ENCODE data around the gene ZNHIT6. TPM values are rescaled to one million over a fixed set of nuclear protein-coding genes. Genes with fewer than 3 reads are reported as not detected.
A peak's percentile ranks its signal among the peaks of the same experiment; 100 is the strongest.
"Not testable (repeated sequence)": the region's sequence is repeated elsewhere in the genome, so short reads cannot be mapped to it uniquely, and the experiment has no call there.

Gene ZNHIT6
- total RNA-seq, 4 donors from 2014 or later = 6.6 to 11.4 (median 7.8) TPM

DNA sequence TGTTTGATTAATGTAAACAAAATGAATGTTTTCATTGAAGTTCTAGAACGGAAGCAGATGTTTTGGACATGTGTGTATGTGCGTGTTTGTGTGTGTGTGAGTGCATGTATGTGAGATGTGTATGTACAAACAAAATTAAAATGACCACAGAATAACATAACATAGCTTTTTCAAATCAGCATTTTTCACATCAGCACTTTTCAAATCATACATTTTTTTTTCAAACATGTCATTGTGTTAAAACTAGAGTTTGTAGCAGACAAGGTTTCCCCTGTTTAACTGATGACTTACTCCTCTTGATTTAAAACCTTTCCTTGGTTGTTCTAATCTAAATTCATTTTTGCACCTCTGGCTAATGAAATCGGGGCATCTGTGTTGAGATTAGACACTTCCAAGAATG, 35.6 kb upstream of the ZNHIT6 start:
- no peaks in the 10 kb centered on the region for H3K27me3 ChIP-seq
- no peaks in the 10 kb centered on the region for H3K36me3 ChIP-seq
- H3K27ac ChIP-seq = no peak overlapping the region
- ATAC-seq = no peak
- H3K4me3 ChIP-seq = no peak overlapping the region
- in situ Hi-C loops (cut with MboI; ENCODE audit: low sequenced_read_pairs in 4 of 4) (no loop called here), intact Hi-C loops (cut with DNase I; ENCODE audit: low total_unique reads) (no loop called here)
- TF ChIP-seq CTCF (IDR thresholded peaks at IDR 0.05 in 4 of 5, conservative IDR thresholded peaks at IDR 0.05 in 1 of 5) (no peak), POLR2A (IDR thresholded peaks at IDR 0.05) (no peak)
- no peak for DNase-seq
- H3K4me1 ChIP-seq = no peaks in the 10 kb centered on the region
- H3K9me3 ChIP-seq = no peaks in the 10 kb centered on the region

DNA sequence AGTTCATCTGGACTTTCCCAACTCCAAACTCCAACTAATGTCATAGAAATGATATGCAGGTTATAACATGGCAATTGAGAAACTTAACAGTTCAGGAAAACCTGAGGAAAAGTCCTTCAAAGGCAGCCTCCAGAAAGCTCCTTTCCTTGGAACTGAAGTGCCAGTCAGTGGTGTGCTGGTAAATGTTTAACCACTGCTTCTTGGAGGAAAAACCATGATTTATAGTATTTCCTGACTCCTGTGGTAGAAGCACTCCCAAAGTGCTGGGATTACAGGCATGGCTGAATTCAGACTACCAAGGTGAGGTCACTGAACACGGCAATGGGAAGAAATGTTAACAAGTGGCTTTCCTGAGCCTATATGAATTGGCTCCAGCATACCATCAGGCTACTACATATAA, 26.7 kb upstream of the ZNHIT6 start:
- in situ Hi-C loops (cut with MboI; ENCODE audit: low sequenced_read_pairs in 4 of 4) = no loop called here
- H3K4me3 ChIP-seq = no peak overlapping the region
- DNase-seq (no peak), ATAC-seq (no peak)
- H3K4me1 ChIP-seq = no peaks in the 10 kb centered on the region
- H3K9me3 ChIP-seq = no peaks in the 10 kb centered on the region
- H3K27ac ChIP-seq = no peak overlapping the region
- no peaks in the 10 kb centered on the region for H3K27me3 ChIP-seq
- TF ChIP-seq CTCF (IDR thresholded peaks at IDR 0.05 in 4 of 5, conservative IDR thresholded peaks at IDR 0.05 in 1 of 5) (no peak), POLR2A (IDR thresholded peaks at IDR 0.05) (no peak)
- no peaks in the 10 kb centered on the region for H3K36me3 ChIP-seq
- intact Hi-C loops (cut with DNase I; ENCODE audit: low total_unique reads) = no loop called here

DNA sequence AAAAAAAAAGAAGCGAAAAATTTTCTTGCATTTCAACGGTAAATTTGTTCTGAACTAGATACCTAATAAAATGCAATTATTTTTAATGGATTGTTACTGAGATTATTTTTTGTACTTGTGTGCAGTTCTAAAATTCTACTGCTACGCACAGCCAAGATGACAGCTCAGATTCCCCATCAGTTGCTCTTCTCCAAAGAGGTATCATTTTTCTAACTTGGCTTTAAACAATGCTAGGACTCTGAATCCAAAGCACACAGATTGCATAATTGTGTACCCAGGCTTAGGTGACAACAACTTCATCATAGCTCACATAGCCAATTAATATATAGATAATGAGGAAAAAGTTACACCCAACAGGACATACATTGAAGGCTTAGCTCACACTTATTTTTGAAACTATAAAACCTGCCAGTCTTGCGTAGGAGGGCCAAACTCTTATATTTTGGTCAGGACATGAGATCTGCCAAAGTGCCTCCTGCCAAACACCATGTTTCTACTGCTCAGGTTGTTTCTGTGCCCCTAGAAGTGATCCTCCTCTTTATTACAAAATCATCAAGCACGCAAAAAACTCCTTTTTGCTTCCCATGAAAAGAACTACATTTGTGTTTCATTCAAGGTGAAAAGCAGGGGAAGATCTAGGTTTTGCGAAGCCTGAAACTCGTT, 10.6 kb upstream of the ZNHIT6 start:
- intact Hi-C loops (cut with DNase I; ENCODE audit: low total_unique reads) = no loop called here

DNA sequence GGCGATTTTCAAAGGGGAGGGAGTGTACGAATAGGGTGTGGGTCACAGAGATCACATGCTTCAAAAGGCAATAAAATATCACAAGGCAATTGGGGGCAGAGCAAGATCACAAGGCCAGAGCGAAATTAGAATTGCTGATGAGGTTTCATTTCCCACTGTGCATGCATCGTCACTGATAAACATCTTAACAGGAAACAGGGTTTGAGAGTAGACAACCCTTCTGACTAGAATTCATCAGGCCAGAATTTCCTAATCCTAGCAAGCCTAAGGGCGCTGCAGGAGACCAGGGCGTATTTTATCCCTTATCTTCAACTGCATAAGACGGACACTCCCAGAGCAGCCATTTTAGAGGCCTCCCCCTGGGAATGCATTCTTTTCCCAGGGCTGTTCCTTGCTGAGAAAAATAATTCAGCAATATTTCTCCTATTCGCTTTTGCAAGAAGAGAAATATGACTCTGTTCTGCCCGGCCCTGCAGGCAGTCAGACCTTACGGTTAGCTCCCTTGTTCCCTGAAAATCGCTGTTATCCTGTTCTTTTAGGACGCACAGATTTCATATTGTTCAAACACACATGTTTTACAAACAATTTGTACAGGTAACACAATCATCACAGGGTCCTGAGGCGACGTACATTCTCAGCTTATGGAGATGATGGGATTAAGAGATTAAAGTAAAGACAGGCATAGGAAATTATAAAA, 6.3 kb upstream of the ZNHIT6 start:
- H3K36me3 ChIP-seq; intact Hi-C loops (cut with DNase I; ENCODE audit: low total_unique reads); H3K4me1 ChIP-seq; H3K9me3 ChIP-seq; H3K4me3 ChIP-seq; H3K27me3 ChIP-seq; DNase-seq; ATAC-seq; H3K27ac ChIP-seq; in situ Hi-C loops (cut with MboI; ENCODE audit: low sequenced_read_pairs in 4 of 4): not testable (repeated sequence)

More for the DNA sequence above, 10.6 kb upstream of the ZNHIT6 start:
- Histone ChIP-seq H3K9me3 (no peaks in the 10 kb centered on the region), H3K36me3 (no peaks in the 10 kb centered on the region), H3K4me3 (peak overlapping the region in 1 of 4 donors; percentile 5), H3K27me3 (no peaks in the 10 kb centered on the region), H3K4me1 (peaks cover 8 to 9% of the 10 kb centered on the region in 2 donors), H3K27ac (peak overlapping the region; percentile 21 to 42 (median 34))
- in situ Hi-C loops (cut with MboI; ENCODE audit: low sequenced_read_pairs in 4 of 4) = no loop called here
- ATAC-seq = peak; percentile 98
- TF ChIP-seq CTCF (IDR thresholded peaks at IDR 0.05 in 4 of 5, conservative IDR thresholded peaks at IDR 0.05 in 1 of 5) (no peak), POLR2A (IDR thresholded peaks at IDR 0.05) (no peak)
- DNase-seq = no peak

- H3K4me3 ChIP-seq = peak overlapping the region; percentile 63 to 92 (median 78)
- intact Hi-C loops (cut with DNase I; ENCODE audit: low total_unique reads) = loop anchor here (5.0 kb wide), 2 partner anchors 112 to 402 kb away; no protein-coding TSS in a partner anchor
- no peak for ATAC-seq
- no peak for DNase-seq
- TF ChIP-seq CTCF (IDR thresholded peaks at IDR 0.05 in 4 of 5, conservative IDR thresholded peaks at IDR 0.05 in 1 of 5) (no peak), POLR2A (IDR thresholded peaks at IDR 0.05) (no peak)
- H3K36me3 ChIP-seq = peaks cover 0 to 13% of the 10 kb centered on the region in 2 donors
- peak overlapping the region; percentile 80 to 91 (median 88) for H3K27ac ChIP-seq
- peaks cover 11 to 19% of the 10 kb centered on the region in 2 donors for H3K4me1 ChIP-seq
- no peaks in the 10 kb centered on the region for H3K27me3 ChIP-seq
- in situ Hi-C loops (cut with MboI; ENCODE audit: low sequenced_read_pairs in 4 of 4) = no loop called here
- no peaks in the 10 kb centered on the region for H3K9me3 ChIP-seq
Observed at GRCh38 chr1:85708829-85709227, 595 bp upstream of the ZNHIT6 start.

Data from gastrocnemius medialis (tissue), 4 donors.